HCT116 (cell line): ENCODE results near the gene PRPF4.

Experiments used
- EZH2 ChIP-seq: fragments of 200-600 bp; sonication (generic); IDR thresholded peaks from 2 replicates; pipeline ENCODE4 v1.6.1; 2017; ENCODE audit warnings: antibody characterized with exemption, mixed run types
- EZH2phosphoT487 ChIP-seq: fragments of 200-600 bp; IDR thresholded peaks from 2 replicates; pipeline ENCODE4 v1.6.1; 2018; ENCODE audit warnings: antibody characterized with exemption, borderline replicate concordance
- FOSL1 ChIP-seq: IDR thresholded peaks from 2 replicates; pipeline ENCODE4 v1.6.1; 2012; ENCODE audit warnings: low read depth
- POLR2A ChIP-seq: IDR thresholded peaks from 2 replicates; pipeline ENCODE4 v1.7.0; 2011; ENCODE audit warnings: borderline replicate concordance; ENCODE audit not compliant: insufficient read depth, insufficient read length; ENCODE audit errors: extremely low read depth
- RAD21 ChIP-seq: IDR thresholded peaks from 2 replicates; pipeline ENCODE4 v1.6.1; 2012; ENCODE audit warnings: low read depth, mild to moderate bottlenecking
- REST ChIP-seq: IDR thresholded peaks from 2 replicates; pipeline ENCODE4 v1.6.1; 2012; ENCODE audit warnings: low read depth
- SP1 ChIP-seq: IDR thresholded peaks from 2 replicates; pipeline ENCODE4 v1.6.1; 2012; ENCODE audit warnings: low read depth
- TCF7L2 ChIP-seq: IDR thresholded peaks from 2 replicates; pipeline ENCODE4 v1.7.0; 2011; ENCODE audit warnings: borderline replicate concordance, inconsistent platforms; ENCODE audit not compliant: insufficient read depth, insufficient read length; ENCODE audit errors: extremely low read depth
- ZNF274 ChIP-seq: fragments of 200-500 bp; sonication (Bioruptor generic); IDR thresholded peaks from 2 replicates; pipeline ENCODE4 v1.6.1; 2014; ENCODE audit warnings: mild to moderate bottlenecking, low read depth, low read length, inconsistent platforms
- TF ChIP-seq, protein P1 (sequence below): IDR thresholded peaks from 2 replicates; pipeline ENCODE4 v1.6.1; 2011; ENCODE audit warnings: mild to moderate bottlenecking, low read length, moderate library complexity; ENCODE audit not compliant: insufficient replicate concordance; ENCODE audit errors: extremely low read depth
- TF ChIP-seq, protein P2 (sequence below), 3 experiments: fragments of 200-600 bp in 1 of 3; sonication (generic) in 1 of 3; IDR thresholded peaks in 2 of 3; conservative IDR thresholded peaks in 1 of 3; 2 replicates each; pipeline ENCODE4 v1.5.1; 2012 to 2017; ENCODE audit warnings: low read depth in 2 of 3, low read length in 2 of 3, antibody characterized with exemption in 1 of 3, borderline replicate concordance in 1 of 3, control low read depth in 1 of 3, mild to moderate bottlenecking in 1 of 3, mixed read lengths in 1 of 3, mixed run types in 1 of 3, moderate library complexity in 1 of 3; ENCODE audit not compliant: insufficient read depth in 1 of 3

DNA sequence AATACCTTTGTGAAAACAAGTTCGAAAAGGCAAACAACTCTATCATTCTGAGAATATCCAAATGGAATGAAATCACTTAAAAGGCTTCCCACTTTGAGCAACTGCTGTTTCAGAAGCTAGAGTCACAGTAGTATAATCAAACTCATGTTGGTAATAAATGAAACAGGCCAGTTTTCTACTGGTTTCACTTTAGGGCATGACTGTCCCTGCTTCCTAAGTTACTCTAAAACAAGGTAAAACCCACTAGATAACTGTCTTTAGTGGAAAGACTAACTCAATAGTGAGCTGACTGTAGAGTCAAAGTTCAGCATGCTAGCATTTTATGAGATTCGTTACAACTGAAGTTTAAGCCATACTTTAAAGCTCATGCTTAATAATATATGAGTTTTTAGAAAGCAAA lies 6.1 kb upstream of the PRPF4 start:
- no peak for TF ChIP-seq RAD21
- TF ChIP-seq TCF7L2, result no peak
- TF ChIP-seq ZNF274, result no peak
- TF ChIP-seq, protein P1, sequence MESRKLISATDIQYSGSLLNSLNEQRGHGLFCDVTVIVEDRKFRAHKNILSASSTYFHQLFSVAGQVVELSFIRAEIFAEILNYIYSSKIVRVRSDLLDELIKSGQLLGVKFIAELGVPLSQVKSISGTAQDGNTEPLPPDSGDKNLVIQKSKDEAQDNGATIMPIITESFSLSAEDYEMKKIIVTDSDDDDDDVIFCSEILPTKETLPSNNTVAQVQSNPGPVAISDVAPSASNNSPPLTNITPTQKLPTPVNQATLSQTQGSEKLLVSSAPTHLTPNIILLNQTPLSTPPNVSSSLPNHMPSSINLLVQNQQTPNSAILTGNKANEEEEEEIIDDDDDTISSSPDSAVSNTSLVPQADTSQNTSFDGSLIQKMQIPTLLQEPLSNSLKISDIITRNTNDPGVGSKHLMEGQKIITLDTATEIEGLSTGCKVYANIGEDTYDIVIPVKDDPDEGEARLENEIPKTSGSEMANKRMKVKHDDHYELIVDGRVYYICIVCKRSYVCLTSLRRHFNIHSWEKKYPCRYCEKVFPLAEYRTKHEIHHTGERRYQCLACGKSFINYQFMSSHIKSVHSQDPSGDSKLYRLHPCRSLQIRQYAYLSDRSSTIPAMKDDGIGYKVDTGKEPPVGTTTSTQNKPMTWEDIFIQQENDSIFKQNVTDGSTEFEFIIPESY, result no peak
- TF ChIP-seq POLR2A, result no peak
- TF ChIP-seq, protein P2, sequence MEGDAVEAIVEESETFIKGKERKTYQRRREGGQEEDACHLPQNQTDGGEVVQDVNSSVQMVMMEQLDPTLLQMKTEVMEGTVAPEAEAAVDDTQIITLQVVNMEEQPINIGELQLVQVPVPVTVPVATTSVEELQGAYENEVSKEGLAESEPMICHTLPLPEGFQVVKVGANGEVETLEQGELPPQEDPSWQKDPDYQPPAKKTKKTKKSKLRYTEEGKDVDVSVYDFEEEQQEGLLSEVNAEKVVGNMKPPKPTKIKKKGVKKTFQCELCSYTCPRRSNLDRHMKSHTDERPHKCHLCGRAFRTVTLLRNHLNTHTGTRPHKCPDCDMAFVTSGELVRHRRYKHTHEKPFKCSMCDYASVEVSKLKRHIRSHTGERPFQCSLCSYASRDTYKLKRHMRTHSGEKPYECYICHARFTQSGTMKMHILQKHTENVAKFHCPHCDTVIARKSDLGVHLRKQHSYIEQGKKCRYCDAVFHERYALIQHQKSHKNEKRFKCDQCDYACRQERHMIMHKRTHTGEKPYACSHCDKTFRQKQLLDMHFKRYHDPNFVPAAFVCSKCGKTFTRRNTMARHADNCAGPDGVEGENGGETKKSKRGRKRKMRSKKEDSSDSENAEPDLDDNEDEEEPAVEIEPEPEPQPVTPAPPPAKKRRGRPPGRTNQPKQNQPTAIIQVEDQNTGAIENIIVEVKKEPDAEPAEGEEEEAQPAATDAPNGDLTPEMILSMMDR (IDR thresholded peaks at IDR 0.05 in 2 of 3, conservative IDR thresholded peaks at IDR 0.05 in 1 of 3; ENCODE audit: borderline replicate concordance in 1 of 3, insufficient read depth in 1 of 3, low read depth in 2 of 3, low read length in 2 of 3), result no peak
- no peak for TF ChIP-seq REST
- no peak for TF ChIP-seq FOSL1
- TF ChIP-seq SP1, result no peak
- TF ChIP-seq EZH2, result no peak
- no peak for TF ChIP-seq EZH2phosphoT487
